Neural cell (in vitro differentiated cells): ENCODE results near the gene NPTXR. TPM values are rescaled to one million over a fixed set of nuclear protein-coding genes. Genes with fewer than 3 reads are reported as not detected.

ENCODE experiments used
- H2AFZ ChIP-seq: fragments of 200-600, 300-800 bp; sonication (generic), shearing (Covaris generic); 2 replicates; pipeline ENCODE4 v1.6.0; 2014; ENCODE audit warnings: low read depth, mild to moderate bottlenecking, antibody characterized with exemption, low read length, moderate library complexity
- H3F3A ChIP-seq: fragments of 200-600 bp; shearing (Covaris generic); 2 replicates; pipeline ENCODE4 v1.6.1; 2016; ENCODE audit warnings: mild to moderate bottlenecking, moderate library complexity, mixed read lengths, antibody characterized with exemption, low read length; ENCODE audit not compliant: insufficient read depth, poor library complexity, severe bottlenecking
- H3K27ac ChIP-seq: fragments of 200-600, 300-800 bp; sonication (generic), shearing (Covaris generic); 2 replicates; pipeline ENCODE4 v1.5.1; 2014; ENCODE audit warnings: mild to moderate bottlenecking, low read length, moderate library complexity
- H3K27me3 ChIP-seq: fragments of 300-800, 200-600 bp; sonication (generic), shearing (Covaris generic); 2 replicates; pipeline ENCODE4 v1.6.0; 2014; ENCODE audit warnings: mild to moderate bottlenecking, low read depth, low read length, moderate library complexity; ENCODE audit not compliant: insufficient read depth
- H3K36me3 ChIP-seq: fragments of 300-800, 200-600 bp; sonication (generic), shearing (Covaris generic); 2 replicates; pipeline ENCODE4 v1.5.1; 2014; ENCODE audit warnings: mild to moderate bottlenecking, antibody characterized with exemption, low read length, moderate library complexity; ENCODE audit not compliant: insufficient read depth
- H3K4me2 ChIP-seq: fragments of 300-800, 200-600 bp; sonication (generic), shearing (Covaris generic); 2 replicates; pipeline ENCODE4 v1.6.0; 2014; ENCODE audit warnings: mild to moderate bottlenecking, low read length
- H3K4me3 ChIP-seq: fragments of 300-800, 200-600 bp; sonication (generic), shearing (Covaris generic); 2 replicates; pipeline ENCODE4 v1.5.1; 2014; ENCODE audit warnings: mild to moderate bottlenecking, low read length, moderate library complexity
- H3K79me2 ChIP-seq: fragments of 200-600 bp; shearing (Covaris generic); replicated peaks from 2 replicates; pipeline ENCODE4 v1.6.0; 2014; ENCODE audit warnings: mild to moderate bottlenecking, low read length, moderate library complexity; ENCODE audit not compliant: insufficient read depth
- H3K9ac ChIP-seq: fragments of 300-800, 200-600 bp; sonication (generic), shearing (Covaris generic); 2 replicates; pipeline ENCODE4 v1.6.1; 2016; ENCODE audit warnings: mild to moderate bottlenecking, low read length, mixed read lengths
- H3K9me2 ChIP-seq: fragments of 200-600 bp; shearing (Covaris generic); 2 replicates; pipeline ENCODE4 v1.6.1; 2016; ENCODE audit warnings: mild to moderate bottlenecking, low read length, mixed read lengths; ENCODE audit not compliant: insufficient read depth
- H3K9me3 ChIP-seq: fragments of 200-600, 300-800 bp; sonication (generic), shearing (Covaris generic); 2 replicates; pipeline ENCODE4 v1.6.1; 2016; ENCODE audit warnings: mild to moderate bottlenecking, mixed run types, low read length, moderate library complexity, mixed read lengths
- H4K20me1 ChIP-seq: fragments of 200-600 bp; shearing (Covaris generic); 2 replicates; pipeline ENCODE4 v1.6.1; 2016; ENCODE audit warnings: mild to moderate bottlenecking, mixed run types; ENCODE audit not compliant: insufficient read depth
- CTCF ChIP-seq: fragments of 450-650 bp; IDR thresholded peaks from 2 replicates; pipeline ENCODE4 v1.5.1; 2014; ENCODE audit warnings: antibody characterized with exemption, mild to moderate bottlenecking, moderate library complexity; ENCODE audit not compliant: poor library complexity, severe bottlenecking
- EP300 ChIP-seq: fragments of 450-650 bp; conservative IDR thresholded peaks from 2 replicates; pipeline ENCODE4 v1.6.1; 2014; ENCODE audit warnings: antibody characterized with exemption, mild to moderate bottlenecking, moderate library complexity; ENCODE audit not compliant: poor library complexity, severe bottlenecking
- EZH2 ChIP-seq: fragments of 200-600, 300-800 bp; shearing (Covaris generic), sonication (generic); IDR thresholded peaks from 2 replicates; pipeline ENCODE4 v1.6.1; 2014; ENCODE audit warnings: antibody characterized with exemption, low read length, borderline replicate concordance, mild to moderate bottlenecking; ENCODE audit not compliant: insufficient read depth, poor library complexity, severe bottlenecking
- MXI1 ChIP-seq: fragments of 450-650 bp; conservative IDR thresholded peaks from 2 replicates; pipeline ENCODE4 v1.6.1; 2014; ENCODE audit warnings: antibody characterized with exemption, mild to moderate bottlenecking; ENCODE audit not compliant: poor library complexity, severe bottlenecking
- POLR2AphosphoS5 ChIP-seq: IDR thresholded peaks from 2 replicates; pipeline ENCODE4 v1.6.1; 2012
- RAD21 ChIP-seq: fragments of 450-650 bp; conservative IDR thresholded peaks from 2 replicates; pipeline ENCODE4 v1.6.1; 2014; ENCODE audit warnings: antibody characterized with exemption, mild to moderate bottlenecking, moderate library complexity
- REST ChIP-seq: IDR thresholded peaks from 2 replicates; pipeline ENCODE4 v1.6.1; 2012; ENCODE audit warnings: borderline replicate concordance
- SMC3 ChIP-seq: fragments of 450-650 bp; conservative IDR thresholded peaks from 2 replicates; pipeline ENCODE4 v1.6.1; 2014; ENCODE audit warnings: antibody characterized with exemption, mild to moderate bottlenecking, moderate library complexity; ENCODE audit not compliant: poor library complexity
- TAF1 ChIP-seq: IDR thresholded peaks from 2 replicates; pipeline ENCODE4 v1.6.1; 2012; ENCODE audit warnings: low read depth
- polyA plus RNA-seq: library from polyadenylated mRNA; depleted of rRNA; stranded (reverse); fragments of >200 nt; gene quantifications from 2 replicates; pipeline ENCODE4 v1.2.3, GENCODE V29; 2014

NPTXR gene
- polyA plus RNA-seq, 1 donor from 2014 or later = 17.0 TPM

- no peak for TF ChIP-seq CTCF
- no peak for TF ChIP-seq EP300
Observed at GRCh38 chr22:38833061-38833460, 10.8 kb downstream of the NPTXR start (continued).

GRCh38 chr22:38832005-38832978, 11.5 kb downstream of the NPTXR start:
- H3K4me3 ChIP-seq = no peak overlapping the region
- TF ChIP-seq EZH2 (no peak), EP300 (no peak), SMC3 (no peak), RAD21 (no peak), MXI1 (no peak), REST (no peak), TAF1 (no peak), CTCF (no peak), POLR2AphosphoS5 (no peak)
- H3K9ac ChIP-seq = no peak overlapping the region

More at GRCh38 chr22:38832005-38832978, 11.5 kb downstream of the NPTXR start:
- H3F3A ChIP-seq = no peaks in the 10 kb centered on the region
- H3K79me2 ChIP-seq = no peaks in the 10 kb centered on the region
- no peaks in the 10 kb centered on the region for H3K9me2 ChIP-seq
- H2AFZ ChIP-seq = no peak overlapping the region
- H3K27ac ChIP-seq = no peak overlapping the region
- H3K36me3 ChIP-seq = no peaks in the 10 kb centered on the region
- H3K27me3 ChIP-seq = no peaks in the 10 kb centered on the region
- no peaks in the 10 kb centered on the region for H3K9me3 ChIP-seq
- no peak overlapping the region for H3K4me2 ChIP-seq
- no peaks in the 10 kb centered on the region for H4K20me1 ChIP-seq
